GM12874 (cell line): ENCODE measurements around the gene MGAT5B.

ENCODE experiments used
- TF ChIP-seq, protein P1 (sequence below): IDR thresholded peaks from 2 replicates; pipeline ENCODE4 v1.5.1; 2011; ENCODE audit warnings: low read depth, mild to moderate bottlenecking, control low read depth, low read length, moderate library complexity; ENCODE audit not compliant: insufficient read depth

MGAT5B gene

DNA sequence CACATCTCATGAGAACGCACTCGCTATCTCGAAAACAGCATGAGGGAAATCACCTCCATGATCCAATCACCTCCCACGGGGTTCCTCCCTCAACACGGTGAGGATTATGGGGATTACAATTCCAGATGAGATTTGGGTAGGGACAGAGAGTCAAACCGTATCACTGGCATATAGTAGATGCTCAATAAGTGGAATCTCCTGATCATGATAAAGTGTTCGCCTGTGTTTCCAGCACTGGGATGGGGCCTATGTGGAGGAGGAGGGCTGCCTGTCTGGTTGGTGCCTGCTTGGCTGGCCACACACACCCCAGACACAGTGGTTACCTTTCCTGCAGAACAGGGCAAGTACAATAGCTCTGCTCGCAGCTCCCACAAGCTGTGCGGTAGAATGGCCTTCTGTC, 6.1 kb upstream of the MGAT5B start:
- TF ChIP-seq, protein P1, sequence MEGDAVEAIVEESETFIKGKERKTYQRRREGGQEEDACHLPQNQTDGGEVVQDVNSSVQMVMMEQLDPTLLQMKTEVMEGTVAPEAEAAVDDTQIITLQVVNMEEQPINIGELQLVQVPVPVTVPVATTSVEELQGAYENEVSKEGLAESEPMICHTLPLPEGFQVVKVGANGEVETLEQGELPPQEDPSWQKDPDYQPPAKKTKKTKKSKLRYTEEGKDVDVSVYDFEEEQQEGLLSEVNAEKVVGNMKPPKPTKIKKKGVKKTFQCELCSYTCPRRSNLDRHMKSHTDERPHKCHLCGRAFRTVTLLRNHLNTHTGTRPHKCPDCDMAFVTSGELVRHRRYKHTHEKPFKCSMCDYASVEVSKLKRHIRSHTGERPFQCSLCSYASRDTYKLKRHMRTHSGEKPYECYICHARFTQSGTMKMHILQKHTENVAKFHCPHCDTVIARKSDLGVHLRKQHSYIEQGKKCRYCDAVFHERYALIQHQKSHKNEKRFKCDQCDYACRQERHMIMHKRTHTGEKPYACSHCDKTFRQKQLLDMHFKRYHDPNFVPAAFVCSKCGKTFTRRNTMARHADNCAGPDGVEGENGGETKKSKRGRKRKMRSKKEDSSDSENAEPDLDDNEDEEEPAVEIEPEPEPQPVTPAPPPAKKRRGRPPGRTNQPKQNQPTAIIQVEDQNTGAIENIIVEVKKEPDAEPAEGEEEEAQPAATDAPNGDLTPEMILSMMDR = no peak

GRCh38 chr17:76862494-76862893, 5.7 kb upstream of the MGAT5B start:
- TF ChIP-seq, protein P1 = no peak

GRCh38 chr17:76864024-76864423, 4.2 kb upstream of the MGAT5B start:
- TF ChIP-seq, protein P1 = no peak

DNA sequence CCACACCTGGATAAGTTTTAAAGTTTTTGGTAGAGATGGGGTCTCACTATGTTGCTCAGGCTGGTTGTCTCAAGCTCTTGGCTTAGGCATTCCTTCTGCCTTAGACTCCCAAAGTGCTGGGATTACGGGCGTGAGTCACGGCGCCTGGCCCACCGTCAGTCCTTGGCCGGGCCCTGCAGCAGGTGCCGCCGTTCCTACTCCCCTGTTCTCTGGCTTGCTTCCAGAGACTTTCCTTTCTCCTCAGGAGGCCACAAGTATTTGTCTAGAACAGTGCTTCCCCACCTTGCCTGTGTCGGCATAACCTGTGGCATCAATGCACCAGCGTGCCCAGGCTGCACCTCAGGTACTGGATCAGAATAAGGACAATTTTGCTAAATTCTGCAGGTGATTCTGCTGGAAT, 3.0 kb upstream of the MGAT5B start:
- TF ChIP-seq, protein P1 = no peak

DNA sequence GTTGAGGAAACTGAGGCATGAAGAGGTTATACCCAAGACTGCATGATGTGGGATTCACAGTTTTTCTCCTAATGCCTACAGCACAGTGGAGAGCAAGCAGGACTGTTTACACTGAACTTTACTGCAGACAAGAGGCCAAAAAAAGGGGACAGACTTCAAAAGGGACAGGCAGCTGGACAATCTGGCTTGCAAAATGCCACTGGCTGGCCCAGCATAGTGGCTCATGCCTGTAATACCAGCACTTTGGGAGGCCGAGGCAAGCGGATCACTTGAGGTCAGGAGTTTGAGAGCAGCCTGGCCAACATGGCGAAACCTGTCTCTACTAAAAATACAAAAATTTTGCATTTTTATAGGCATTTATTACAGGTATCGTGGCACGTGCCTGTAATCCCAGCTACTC, 2.0 kb upstream of the MGAT5B start:
- TF ChIP-seq, protein P1 = no peak

DNA sequence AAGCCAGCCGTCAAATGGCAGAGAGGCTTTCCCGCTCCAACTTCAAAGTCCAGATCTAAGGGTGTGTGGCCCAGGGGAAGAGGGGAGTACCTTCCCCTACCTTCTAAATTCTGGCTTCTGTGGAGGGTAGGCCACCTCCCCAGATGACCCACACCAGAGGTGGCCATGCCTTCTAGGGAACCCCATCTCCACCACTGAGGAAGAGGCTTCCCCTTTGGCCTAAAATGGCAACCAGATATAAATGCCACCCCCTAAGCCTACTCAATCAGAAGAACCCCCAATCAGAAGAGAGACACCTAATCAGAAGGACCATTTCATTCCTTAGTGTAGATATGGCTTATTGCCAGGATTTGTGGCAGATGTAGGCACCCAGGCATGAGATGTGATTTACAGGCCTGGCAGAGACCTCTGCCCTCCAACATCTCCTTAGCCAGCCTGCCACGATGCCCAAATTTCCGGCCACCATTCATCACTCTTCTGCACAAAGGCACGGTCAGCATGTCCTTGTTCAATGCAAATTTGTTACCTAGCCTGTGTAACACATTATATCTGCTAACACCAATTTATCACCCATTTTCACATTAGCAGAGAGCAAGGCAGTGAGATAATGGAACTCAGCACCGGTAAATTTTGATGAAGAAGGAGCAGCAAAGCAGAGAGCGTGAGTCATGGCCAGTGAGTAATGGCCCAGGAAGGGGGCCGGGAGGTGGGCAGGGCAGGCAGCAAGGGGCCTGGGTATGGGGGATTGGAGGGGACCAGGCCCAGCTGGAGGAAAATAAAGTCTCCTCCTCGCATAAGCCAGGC, 1.2 kb upstream of the MGAT5B start:
- TF ChIP-seq, protein P1 = no peak

GRCh38 chr17:76867578-76868175, 527 bp upstream of the MGAT5B start:
- TF ChIP-seq, protein P1 = no peak
